Body of pancreas (tissue), 4 donors: ENCODE data around the gene TNIK. TPM values are rescaled to one million over a fixed set of nuclear protein-coding genes. Genes with fewer than 3 reads are reported as not detected.

ENCODE experiments used
- ATAC-seq: fragments of 150-250 bp; one replicate; pipeline ENCODE4 v1.9.1; 2016
- DNase-seq, 4 donors: peaks; one replicate each; pipeline ENCODE4 v3.0.0-alpha.2; 2019
- H3K27ac ChIP-seq, 4 donors: fragments of 200-600 bp; sonication (generic); 1 replicate in 3 of 4; 2 replicates in 1 of 4; pipeline versions ENCODE4 v1.5.1 to v1.6.1; 2016 to 2019; ENCODE audit warnings: mild to moderate bottlenecking in 1 of 4, mixed read lengths in 1 of 4, moderate library complexity in 1 of 4
- H3K27me3 ChIP-seq, 2 donors: fragments of 200-600 bp; sonication (generic); one replicate each; pipeline ENCODE4 v1.6.0; 2016; ENCODE audit warnings: mild to moderate bottlenecking in 1 of 2
- H3K36me3 ChIP-seq, 2 donors: fragments of 200-600 bp; sonication (generic); replicated peaks in 1 of 2; 2 replicates each; pipeline ENCODE4 v1.5.1; 2016; ENCODE audit warnings: low read depth in 2 of 2; ENCODE audit not compliant: insufficient read depth in 1 of 2
- H3K4me1 ChIP-seq: fragments of 200-600 bp; sonication (generic); one replicate; pipeline ENCODE4 v1.6.0; 2016
- H3K4me3 ChIP-seq, 2 donors: fragments of 200-600 bp; sonication (generic); 1 replicate in 1 of 2; 2 replicates in 1 of 2; pipeline ENCODE4 v1.5.1; 2016 to 2019
- H3K9me3 ChIP-seq, 3 donors: fragments of 200-600 bp; sonication (generic); 1 replicate in 2 of 3; 2 replicates in 1 of 3; pipeline ENCODE4 v1.5.1; 2016
- POLR2A ChIP-seq, 3 donors: fragments of 450-650 bp; IDR thresholded peaks; one replicate each; pipeline ENCODE4 v1.6.1; 2016; ENCODE audit warnings: antibody characterized with exemption in 3 of 3, mild to moderate bottlenecking in 2 of 3
- WGBS, 2 donors: methylation state at CpG; one replicate each; pipeline ENCODE4 v1.1.5; 2017; 5-methylcytosine and 5-hydroxymethylcytosine counted together
- intact Hi-C: fragments of 100-400 bp; cut with DNase I; formaldehyde crosslinking; loops from one replicate; pipeline ENCODE4 v1.15.1; 2023
- total RNA-seq, 2 donors: library from RNA; depleted of rRNA; stranded (reverse); fragments of >200 nt; gene quantifications; one replicate each; pipeline ENCODE4 v1.1.0, GENCODE V29; 2016
- TF ChIP-seq, protein P1 (sequence below), 7 experiments: fragments of 450-650 bp in 4 of 7; fragments of 200-600 bp in 3 of 7; sonication (generic) in 3 of 7; IDR thresholded peaks; one replicate each; pipeline ENCODE4 v1.5.1; 2016 to 2019; ENCODE audit warnings: antibody characterized with exemption in 7 of 7

The TNIK gene
- total RNA-seq, 2 donors from 2014 or later, result 7.6 to 9.6 TPM

DNA sequence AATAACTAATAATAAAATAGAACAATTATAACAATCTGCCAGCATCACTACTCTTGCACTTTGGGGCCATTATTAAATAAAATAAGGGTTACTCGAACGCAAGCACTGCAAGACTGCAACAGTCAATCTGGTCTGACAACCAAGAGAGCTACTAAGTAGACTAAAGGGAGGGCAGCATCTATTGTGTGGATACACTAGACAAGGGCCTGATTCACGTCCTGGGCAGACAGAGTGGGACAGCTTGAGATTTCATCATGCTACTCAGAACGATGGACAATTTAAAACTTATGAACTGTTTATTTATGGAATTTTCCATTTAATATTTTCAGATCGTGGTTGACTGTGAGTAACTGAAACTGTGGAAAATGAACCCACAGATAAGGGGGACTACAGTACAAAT is 39.5 kb downstream of the TNIK start:
- TF ChIP-seq, protein P1, sequence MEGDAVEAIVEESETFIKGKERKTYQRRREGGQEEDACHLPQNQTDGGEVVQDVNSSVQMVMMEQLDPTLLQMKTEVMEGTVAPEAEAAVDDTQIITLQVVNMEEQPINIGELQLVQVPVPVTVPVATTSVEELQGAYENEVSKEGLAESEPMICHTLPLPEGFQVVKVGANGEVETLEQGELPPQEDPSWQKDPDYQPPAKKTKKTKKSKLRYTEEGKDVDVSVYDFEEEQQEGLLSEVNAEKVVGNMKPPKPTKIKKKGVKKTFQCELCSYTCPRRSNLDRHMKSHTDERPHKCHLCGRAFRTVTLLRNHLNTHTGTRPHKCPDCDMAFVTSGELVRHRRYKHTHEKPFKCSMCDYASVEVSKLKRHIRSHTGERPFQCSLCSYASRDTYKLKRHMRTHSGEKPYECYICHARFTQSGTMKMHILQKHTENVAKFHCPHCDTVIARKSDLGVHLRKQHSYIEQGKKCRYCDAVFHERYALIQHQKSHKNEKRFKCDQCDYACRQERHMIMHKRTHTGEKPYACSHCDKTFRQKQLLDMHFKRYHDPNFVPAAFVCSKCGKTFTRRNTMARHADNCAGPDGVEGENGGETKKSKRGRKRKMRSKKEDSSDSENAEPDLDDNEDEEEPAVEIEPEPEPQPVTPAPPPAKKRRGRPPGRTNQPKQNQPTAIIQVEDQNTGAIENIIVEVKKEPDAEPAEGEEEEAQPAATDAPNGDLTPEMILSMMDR (IDR thresholded peaks at IDR 0.05), result no peak
- no peak for TF ChIP-seq POLR2A (IDR thresholded peaks at IDR 0.05)
- WGBS, 2 donors, result 82 to 84% methylated on average over 5 of the region's 5 CpGs
- H3K27ac ChIP-seq, result no peak overlapping the region
- no peak for ATAC-seq
- intact Hi-C loops, result no loop called here
- no peak for DNase-seq
- H3K36me3 ChIP-seq, result no peaks in the 10 kb centered on the region
- no peaks in the 10 kb centered on the region for H3K27me3 ChIP-seq
- H3K4me3 ChIP-seq, result no peak overlapping the region
- H3K9me3 ChIP-seq, result no peaks in the 10 kb centered on the region
- H3K4me1 ChIP-seq, result no peaks in the 10 kb centered on the region

DNA sequence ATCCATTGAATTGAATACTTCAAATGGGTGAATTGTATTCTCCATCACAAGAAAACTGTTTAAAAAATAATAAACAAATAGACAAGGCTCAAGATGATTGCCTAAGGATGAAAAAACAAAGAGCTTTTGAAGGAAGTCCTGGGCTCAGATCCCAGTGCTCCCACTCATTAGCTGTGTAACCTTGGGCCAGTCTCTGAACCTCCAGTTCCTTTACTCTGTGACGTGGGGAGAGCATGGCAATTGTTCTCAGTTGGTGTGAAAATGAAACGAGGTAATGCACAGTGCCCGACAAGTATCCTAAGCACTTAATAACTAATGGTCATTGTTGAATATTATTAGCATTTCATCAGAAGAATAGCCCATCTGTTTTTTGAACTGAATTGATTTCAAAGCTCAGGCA is 40.7 kb downstream of the TNIK start:
- 58 to 69% methylated on average over 3 of the region's 3 CpGs for WGBS, 2 donors
- Histone ChIP-seq H3K27me3 (no peaks in the 10 kb centered on the region), H3K36me3 (no peaks in the 10 kb centered on the region), H3K4me1 (no peaks in the 10 kb centered on the region), H3K4me3 (no peak overlapping the region), H3K27ac (no peak overlapping the region), H3K9me3 (no peaks in the 10 kb centered on the region)
- intact Hi-C loops, result no loop called here
- DNase-seq (no peak), ATAC-seq (no peak)
- TF ChIP-seq, protein P1 (IDR thresholded peaks at IDR 0.05), result no peak
- no peak for TF ChIP-seq POLR2A (IDR thresholded peaks at IDR 0.05)

DNA sequence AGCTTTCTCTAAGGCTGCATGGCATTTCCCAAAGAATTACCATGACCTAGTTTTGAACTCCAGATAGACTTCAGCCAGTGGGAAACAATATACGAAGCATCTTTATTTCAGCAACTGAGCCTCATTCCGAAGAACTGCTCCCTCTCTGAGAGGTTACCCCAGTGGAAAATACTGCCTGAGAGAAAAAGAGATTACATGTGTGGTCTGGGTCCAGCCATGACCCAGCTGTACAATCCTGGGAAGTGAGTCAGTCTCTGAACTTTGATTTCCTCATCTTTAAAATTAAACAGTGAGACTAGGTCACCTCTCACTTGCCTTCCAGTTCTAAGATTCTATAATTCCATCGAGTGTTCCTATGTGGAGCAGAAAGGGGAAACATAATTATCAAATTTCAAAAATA is 42.4 kb downstream of the TNIK start:
- no peak overlapping the region for H3K27ac ChIP-seq
- intact Hi-C loops, result no loop called here
- WGBS, 2 donors, result 86 to 92% methylated on average over 3 of the region's 3 CpGs

DNA sequence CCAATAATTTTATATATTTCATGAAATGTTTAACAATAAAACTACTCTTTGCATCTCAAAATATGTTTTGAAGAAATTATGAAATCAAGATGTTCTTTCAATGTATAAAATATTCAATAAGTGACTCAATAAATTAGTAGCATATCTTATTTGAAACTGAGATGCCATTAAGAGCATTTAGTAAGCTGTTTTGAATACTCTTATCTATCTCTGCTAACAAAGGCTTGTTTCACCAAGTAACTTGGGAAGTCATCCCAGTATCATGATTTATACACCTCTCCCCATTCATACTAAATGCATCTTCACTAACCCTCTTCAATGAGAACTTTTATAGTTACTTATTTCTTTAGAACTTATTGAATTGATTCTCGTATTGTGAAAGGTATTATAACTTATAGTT is 43.1 kb downstream of the TNIK start:
- no peaks in the 10 kb centered on the region for H3K36me3 ChIP-seq
- no peaks in the 10 kb centered on the region for H3K9me3 ChIP-seq
- no peak for DNase-seq
- ATAC-seq, result no peak
- H3K4me3 ChIP-seq, result no peak overlapping the region
- TF ChIP-seq POLR2A (IDR thresholded peaks at IDR 0.05), result no peak
- TF ChIP-seq, protein P1 (IDR thresholded peaks at IDR 0.05), result no peak
- H3K4me1 ChIP-seq, result no peaks in the 10 kb centered on the region
- intact Hi-C loops, result no loop called here
- 78 to 96% methylated on average over 1 of the region's 1 CpG for WGBS, 2 donors
- H3K27me3 ChIP-seq, result no peaks in the 10 kb centered on the region
- H3K27ac ChIP-seq, result no peak overlapping the region

More for the DNA sequence above, 42.4 kb downstream of the TNIK start:
- H3K36me3 ChIP-seq, result no peaks in the 10 kb centered on the region
- TF ChIP-seq, protein P1 (IDR thresholded peaks at IDR 0.05), result no peak
- no peak for TF ChIP-seq POLR2A (IDR thresholded peaks at IDR 0.05)
- no peaks in the 10 kb centered on the region for H3K27me3 ChIP-seq
- no peak overlapping the region for H3K4me3 ChIP-seq
- DNase-seq, result peak in 2 of 4 donors; percentile 8 to 15
- H3K9me3 ChIP-seq, result no peaks in the 10 kb centered on the region
- no peaks in the 10 kb centered on the region for H3K4me1 ChIP-seq
- no peak for ATAC-seq

DNA sequence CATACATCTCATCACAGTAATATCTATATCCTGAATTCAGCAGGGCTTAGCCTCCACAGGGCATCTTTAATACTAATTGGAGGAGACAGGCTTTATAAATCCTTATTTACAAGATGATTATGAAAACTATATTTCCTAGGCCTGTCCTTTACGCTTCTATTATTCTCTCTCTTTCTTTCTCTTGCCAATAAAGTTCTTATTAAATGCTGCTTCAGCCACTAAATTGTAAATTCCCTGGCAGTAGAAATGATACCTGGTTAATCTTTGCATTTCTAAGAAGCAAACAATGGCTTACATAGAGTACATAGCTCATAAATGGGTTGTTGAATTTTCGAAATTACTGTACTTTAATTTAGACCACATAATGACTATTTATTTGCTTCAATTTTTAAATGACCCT is 43.5 kb downstream of the TNIK start:
- no peak overlapping the region for H3K4me3 ChIP-seq
- DNase-seq, result no peak
- no peaks in the 10 kb centered on the region for H3K4me1 ChIP-seq
- TF ChIP-seq, protein P1 (IDR thresholded peaks at IDR 0.05), result no peak
- TF ChIP-seq POLR2A (IDR thresholded peaks at IDR 0.05), result no peak
- H3K27me3 ChIP-seq, result no peaks in the 10 kb centered on the region
- H3K27ac ChIP-seq, result no peak overlapping the region
- no peak for ATAC-seq
- H3K36me3 ChIP-seq, result no peaks in the 10 kb centered on the region
- intact Hi-C loops, result no loop called here
- 58 to 66% methylated on average over 2 of the region's 2 CpGs for WGBS, 2 donors
- H3K9me3 ChIP-seq, result no peaks in the 10 kb centered on the region
